ENCODE measurements around the gene TANC1.
"Not testable (repeated sequence)": the region's sequence is repeated elsewhere in the genome, so short reads cannot be mapped to it uniquely, and the experiment has no call there.

TANC1 gene

GRCh38 chr2:159082119-159082518, 113.7 kb downstream of the TANC1 start:
- in situ Hi-C loops (cut with HindIII; ENCODE audit: low sequenced_read_pairs): no loop called here

- in situ Hi-C loops (cut with HindIII; ENCODE audit: low sequenced_read_pairs): no loop called here
Observed at GRCh38 chr2:159084384-159085370, 116.2 kb downstream of the TANC1 start.

- in situ Hi-C loops (cut with HindIII; ENCODE audit: low sequenced_read_pairs): no loop called here
Observed at GRCh38 chr2:159086342-159086741, 117.9 kb downstream of the TANC1 start.

- in situ Hi-C loops (cut with HindIII; ENCODE audit: low sequenced_read_pairs): no loop called here
Observed at GRCh38 chr2:159086826-159087225, 118.4 kb downstream of the TANC1 start.

GRCh38 chr2:159088906-159089305, 120.5 kb downstream of the TANC1 start:
- in situ Hi-C loops (cut with HindIII; ENCODE audit: low sequenced_read_pairs): no loop called here

- in situ Hi-C loops (cut with HindIII; ENCODE audit: low sequenced_read_pairs): no loop called here
Observed at GRCh38 chr2:159089543-159089942, 121.1 kb downstream of the TANC1 start.

- in situ Hi-C loops (cut with HindIII; ENCODE audit: low sequenced_read_pairs): no loop called here
Observed at GRCh38 chr2:159090514-159091201, 122.2 kb downstream of the TANC1 start.

- in situ Hi-C loops (cut with HindIII; ENCODE audit: low sequenced_read_pairs): no loop called here
Observed at GRCh38 chr2:159091381-159091780, 122.9 kb downstream of the TANC1 start.

GRCh38 chr2:159091976-159092375, 123.5 kb downstream of the TANC1 start:
- in situ Hi-C loops (cut with HindIII; ENCODE audit: low sequenced_read_pairs): no loop called here

- in situ Hi-C loops (cut with HindIII; ENCODE audit: low sequenced_read_pairs): no loop called here
Observed at GRCh38 chr2:159093497-159093896, 125.1 kb downstream of the TANC1 start.

GRCh38 chr2:159094173-159094737, 125.8 kb downstream of the TANC1 start:
- in situ Hi-C loops (cut with HindIII; ENCODE audit: low sequenced_read_pairs): no loop called here

GRCh38 chr2:159095813-159096212, 127.4 kb downstream of the TANC1 start:
- in situ Hi-C loops (cut with HindIII; ENCODE audit: low sequenced_read_pairs): no loop called here

- in situ Hi-C loops (cut with HindIII; ENCODE audit: low sequenced_read_pairs): not testable (repeated sequence)
Observed at GRCh38 chr2:159096302-159096855, 127.9 kb downstream of the TANC1 start.

GRCh38 chr2:159096901-159097300, 128.5 kb downstream of the TANC1 start:
- in situ Hi-C loops (cut with HindIII; ENCODE audit: low sequenced_read_pairs): no loop called here

GRCh38 chr2:159098361-159098760, 129.9 kb downstream of the TANC1 start:
- in situ Hi-C loops (cut with HindIII; ENCODE audit: low sequenced_read_pairs): no loop called here

GRCh38 chr2:159098921-159099411, 130.5 kb downstream of the TANC1 start:
- in situ Hi-C loops (cut with HindIII; ENCODE audit: low sequenced_read_pairs): no loop called here

- in situ Hi-C loops (cut with HindIII; ENCODE audit: low sequenced_read_pairs): no loop called here
Observed at GRCh38 chr2:159101755-159102489, 133.5 kb downstream of the TANC1 start.

GRCh38 chr2:159103411-159103810, 135.0 kb downstream of the TANC1 start:
- in situ Hi-C loops (cut with HindIII; ENCODE audit: low sequenced_read_pairs): no loop called here

- in situ Hi-C loops (cut with HindIII; ENCODE audit: low sequenced_read_pairs): no loop called here
Observed at GRCh38 chr2:159106109-159106508, 137.7 kb downstream of the TANC1 start.

- in situ Hi-C loops (cut with HindIII; ENCODE audit: low sequenced_read_pairs): no loop called here
Observed at GRCh38 chr2:159108181-159108893, 139.9 kb downstream of the TANC1 start.
